Measurements from ENCODE around the gene EXOC1. TPM values are rescaled to one million over a fixed set of nuclear protein-coding genes. Genes with fewer than 3 reads are reported as not detected.

EXOC1 gene
- total and polyA plus RNA-seq, 12 donors: 13.1 to 26.3 (median 21.5) TPM

DNA sequence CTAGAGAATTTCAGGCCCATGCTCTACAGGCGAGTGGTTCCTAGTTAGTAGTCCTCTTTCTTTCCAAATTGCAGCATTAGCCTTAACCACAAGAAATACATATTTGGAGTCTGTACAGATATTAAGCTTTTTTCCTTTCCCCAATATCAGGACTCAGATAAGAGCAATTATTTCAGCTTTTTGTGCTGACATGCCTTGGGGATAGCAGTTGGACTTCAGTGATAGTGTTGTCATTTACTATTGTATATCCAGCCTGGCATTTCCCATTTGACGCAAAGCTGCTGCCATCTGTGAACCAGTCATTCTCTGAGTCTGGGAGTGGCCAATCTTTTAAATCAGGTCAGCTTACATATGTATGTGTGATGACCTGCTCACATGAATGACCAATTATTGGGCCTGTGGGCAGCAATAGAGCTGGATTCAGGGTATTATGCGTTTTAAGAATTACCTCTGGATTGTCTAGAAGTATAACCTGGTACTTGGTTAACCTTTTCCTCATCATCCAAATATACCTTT lies 88.5 kb downstream of the EXOC1 start:
- DNase-seq (no peak), ATAC-seq (no peak)
- TF ChIP-seq, protein P1, sequence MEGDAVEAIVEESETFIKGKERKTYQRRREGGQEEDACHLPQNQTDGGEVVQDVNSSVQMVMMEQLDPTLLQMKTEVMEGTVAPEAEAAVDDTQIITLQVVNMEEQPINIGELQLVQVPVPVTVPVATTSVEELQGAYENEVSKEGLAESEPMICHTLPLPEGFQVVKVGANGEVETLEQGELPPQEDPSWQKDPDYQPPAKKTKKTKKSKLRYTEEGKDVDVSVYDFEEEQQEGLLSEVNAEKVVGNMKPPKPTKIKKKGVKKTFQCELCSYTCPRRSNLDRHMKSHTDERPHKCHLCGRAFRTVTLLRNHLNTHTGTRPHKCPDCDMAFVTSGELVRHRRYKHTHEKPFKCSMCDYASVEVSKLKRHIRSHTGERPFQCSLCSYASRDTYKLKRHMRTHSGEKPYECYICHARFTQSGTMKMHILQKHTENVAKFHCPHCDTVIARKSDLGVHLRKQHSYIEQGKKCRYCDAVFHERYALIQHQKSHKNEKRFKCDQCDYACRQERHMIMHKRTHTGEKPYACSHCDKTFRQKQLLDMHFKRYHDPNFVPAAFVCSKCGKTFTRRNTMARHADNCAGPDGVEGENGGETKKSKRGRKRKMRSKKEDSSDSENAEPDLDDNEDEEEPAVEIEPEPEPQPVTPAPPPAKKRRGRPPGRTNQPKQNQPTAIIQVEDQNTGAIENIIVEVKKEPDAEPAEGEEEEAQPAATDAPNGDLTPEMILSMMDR (IDR thresholded peaks at IDR 0.05): no peak
- peaks cover 0 to 7% (median 0%) of the 10 kb centered on the region in 9 donors for H3K4me1 ChIP-seq
- WGBS, 2 donors: 94 to 95% methylated on average over 3 of the region's 3 CpGs
- intact Hi-C loops (cut with DNase I): loop anchor here in 3 of 10 donors (10.0 kb wide), 1 partner anchor 363 kb away; no protein-coding TSS in a partner anchor
- H3K27me3 ChIP-seq: no peaks in the 10 kb centered on the region
- no peak overlapping the region for H3K27ac ChIP-seq
- H3K9me3 ChIP-seq: peaks cover 0 to 65% (median 15%) of the 10 kb centered on the region in 11 donors
- peaks cover 0 to 32% (median 13%) of the 10 kb centered on the region in 9 donors for H3K36me3 ChIP-seq
- H3K4me3 ChIP-seq: no peak overlapping the region

DNA sequence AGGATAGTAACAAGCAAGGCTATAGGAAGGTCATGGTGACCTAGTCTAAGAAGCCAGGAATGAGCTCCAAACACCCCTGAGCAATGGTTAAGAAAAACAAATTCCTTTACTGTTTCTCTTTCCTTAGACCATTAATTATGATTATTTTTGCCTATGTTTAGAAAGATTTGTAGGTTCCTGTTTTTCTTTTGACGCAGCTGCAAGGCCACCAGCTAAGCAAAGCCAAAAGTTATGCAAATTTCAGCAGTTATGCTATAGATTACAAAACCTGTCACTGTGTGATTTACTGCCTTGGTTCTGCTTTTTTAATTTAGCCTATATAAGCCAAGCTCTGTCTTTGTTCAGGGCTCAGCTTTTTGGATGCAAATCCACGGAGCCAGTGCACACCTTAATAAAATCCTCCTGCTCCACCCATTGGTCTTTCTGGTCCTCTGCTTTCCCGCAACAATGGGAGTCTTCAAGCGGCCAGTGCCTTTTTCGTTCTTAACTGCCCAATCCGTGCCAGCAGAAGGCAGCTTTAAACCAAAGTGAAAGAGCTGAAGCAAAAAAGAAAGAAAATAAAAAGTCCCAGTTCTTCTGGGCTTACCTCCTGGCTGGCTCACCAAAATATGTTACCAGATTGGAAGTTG lies 93.9 kb downstream of the EXOC1 start:
- TF ChIP-seq, protein P1 (IDR thresholded peaks at IDR 0.05): no peak
- Histone ChIP-seq H3K36me3 (peaks cover 0 to 4% (median 0%) of the 10 kb centered on the region in 9 donors), H3K4me1 (peaks cover 0 to 40% (median 16%) of the 10 kb centered on the region in 9 donors), H3K4me3 (peak overlapping the region in 9 of 10 donors; percentile 33 to 87 (median 80)), H3K9me3 (peaks cover 0 to 10% (median 0%) of the 10 kb centered on the region in 11 donors), H3K27me3 (no peaks in the 10 kb centered on the region), H3K27ac (peak overlapping the region; percentile 7 to 98 (median 93))
- intact Hi-C loops (cut with DNase I): loop anchor here in 7 of 10 donors (5.0 to 10.0 kb wide), 3 partner anchors 40 to 357 kb away; no protein-coding TSS in a partner anchor
- DNase-seq (no peak), ATAC-seq (no peak)
- WGBS, 2 donors: 40 to 57% methylated on average over 6 of the region's 6 CpGs

DNA sequence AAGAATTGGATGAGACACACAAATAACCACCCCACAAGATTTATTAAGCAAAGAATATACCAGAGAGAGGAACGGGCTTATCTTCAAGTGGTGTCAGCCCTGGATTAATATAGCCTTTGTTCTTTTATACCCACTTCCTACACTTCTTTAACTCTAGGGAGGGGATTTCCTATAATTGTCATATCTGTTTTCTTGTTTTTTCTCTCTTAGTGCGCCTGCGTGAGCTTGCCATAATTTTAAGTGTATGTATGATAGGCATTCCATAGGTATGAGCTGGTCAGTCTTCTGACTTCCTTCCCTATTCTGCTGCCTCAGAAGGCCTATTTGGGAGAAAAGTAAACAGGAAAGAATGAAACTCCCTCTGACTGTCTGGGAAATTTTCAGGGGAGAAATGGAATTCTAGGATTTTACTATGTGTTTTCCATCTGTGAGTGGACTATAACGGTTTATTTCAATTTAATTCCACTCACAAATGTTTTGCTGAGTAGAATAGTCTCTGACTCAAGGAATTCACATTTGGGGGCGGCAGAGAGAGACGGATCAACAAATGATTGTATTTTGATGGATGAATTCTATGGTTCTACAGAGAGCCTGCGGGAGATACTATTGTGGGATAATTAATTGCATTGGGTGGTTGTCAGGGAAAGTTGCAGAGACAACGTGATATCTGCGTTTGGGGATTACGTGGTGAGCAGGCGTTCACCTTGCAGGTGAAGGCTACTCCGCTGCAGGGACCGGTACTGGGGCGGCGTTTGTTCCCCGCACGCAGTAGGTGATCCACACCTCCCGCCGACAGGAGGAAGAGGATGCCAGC lies 94.7 kb downstream of the EXOC1 start:
- Histone ChIP-seq H3K4me1 (peaks cover 0 to 40% (median 16%) of the 10 kb centered on the region in 9 donors), H3K4me3 (peak overlapping the region; percentile 61 to 92 (median 80)), H3K36me3 (peaks cover 0 to 11% (median 0%) of the 10 kb centered on the region in 9 donors), H3K27ac (peak overlapping the region; percentile 78 to 98 (median 93)), H3K9me3 (peaks cover 0 to 6% (median 0%) of the 10 kb centered on the region in 11 donors), H3K27me3 (no peaks in the 10 kb centered on the region)
- intact Hi-C loops (cut with DNase I): loop anchor here (1.0 to 10.0 kb wide), 6 partner anchors 41 to 357 kb away; partner anchors contain the start of gene EXOC1 (in 1 of the 10)
- TF ChIP-seq, protein P1 (IDR thresholded peaks at IDR 0.05): no peak
- ATAC-seq: peak in 3 of 8 donors; percentile 16 to 23 (median 22)
- 4 to 5% methylated on average over 18 to 19 of the region's 19 CpGs for WGBS, 2 donors
- no peak for DNase-seq

All from heart right ventricle (tissue), 16 donors.